ENCODE measurements around the gene FLACC1.
"Not testable (repeated sequence)": the region's sequence is repeated elsewhere in the genome, so short reads cannot be mapped to it uniquely, and the experiment has no call there.

Gene FLACC1

GRCh38 chr2:201348758-201349157, 8.4 kb downstream of the FLACC1 start:
- DNase-seq (ENCODE audit: low read depth): no peak

DNA sequence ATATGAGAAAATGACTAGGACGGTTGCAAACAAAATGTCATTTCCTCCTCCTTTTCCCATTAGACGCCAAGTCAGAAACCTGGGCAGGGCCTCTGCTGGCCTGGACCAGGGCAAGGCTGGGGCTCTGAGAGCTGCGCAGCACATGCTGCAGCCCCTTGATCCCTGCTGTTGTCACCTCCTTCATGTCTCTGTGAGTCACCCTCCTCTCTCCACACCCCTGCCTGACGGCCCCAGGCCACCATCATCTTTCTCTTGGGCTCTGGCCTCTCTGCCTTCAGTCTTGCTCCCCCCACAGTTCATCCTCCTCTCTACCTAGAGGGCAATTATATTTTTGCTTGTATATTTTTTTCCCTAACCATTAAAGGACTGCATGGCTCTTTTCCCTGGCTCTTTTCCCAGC, 10.0 kb downstream of the FLACC1 start:
- no peak for DNase-seq (ENCODE audit: low read depth)

DNA sequence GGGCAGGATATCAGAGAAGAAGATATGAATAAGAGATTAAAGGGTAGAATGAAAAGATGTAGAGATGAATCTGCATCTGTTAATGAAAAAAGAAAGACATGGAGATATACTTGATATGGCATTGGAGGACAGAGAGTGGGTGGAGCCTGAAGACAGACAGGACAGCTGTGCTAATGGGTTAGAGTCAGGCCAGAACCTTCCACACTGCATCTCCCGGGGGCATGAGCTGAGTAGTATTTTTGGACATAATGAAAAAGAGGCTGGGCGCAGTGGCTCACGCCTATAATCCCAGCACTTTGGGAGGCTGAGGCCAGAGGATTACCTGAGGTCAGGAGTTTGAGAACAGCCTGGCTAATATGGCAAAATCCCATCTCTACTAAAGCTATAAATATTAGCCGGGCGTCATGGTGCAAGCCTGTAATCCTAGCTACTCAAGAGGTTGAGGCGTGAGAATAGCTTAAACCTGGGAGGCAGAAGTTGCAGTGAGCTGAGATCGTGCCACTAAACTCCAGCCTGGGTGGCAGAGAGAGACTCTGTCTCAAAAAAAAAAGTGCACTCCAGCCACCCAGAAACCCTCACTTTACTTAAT, 11.4 kb downstream of the FLACC1 start:
- DNase-seq (ENCODE audit: low read depth): no peak

- no peak for DNase-seq (ENCODE audit: low read depth)
Measured at GRCh38 chr2:201344663-201345366, 12.3 kb downstream of the FLACC1 start.

DNA sequence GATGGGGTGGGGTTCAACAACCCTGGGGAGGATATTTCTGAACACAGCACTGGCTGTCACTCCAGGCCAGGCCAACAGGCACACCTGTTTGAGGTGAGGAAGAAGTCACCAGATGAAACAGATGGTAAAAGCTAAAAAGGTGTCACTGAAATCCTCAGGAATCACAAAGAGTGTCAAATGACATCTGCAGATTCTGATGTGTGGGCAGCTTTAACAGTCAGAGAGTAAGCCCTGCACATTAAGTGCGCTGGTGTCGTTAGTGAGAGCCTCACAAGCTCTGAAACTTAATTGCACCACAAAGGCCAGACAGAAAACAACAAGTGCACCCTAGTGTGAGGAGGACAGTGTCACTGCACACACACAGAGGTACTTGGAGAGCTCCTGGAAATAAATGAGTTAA, 13.6 kb downstream of the FLACC1 start:
- DNase-seq (ENCODE audit: low read depth): no peak

- no peak for DNase-seq (ENCODE audit: low read depth)
Measured at GRCh38 chr2:201342923-201343322, 14.2 kb downstream of the FLACC1 start.

DNA sequence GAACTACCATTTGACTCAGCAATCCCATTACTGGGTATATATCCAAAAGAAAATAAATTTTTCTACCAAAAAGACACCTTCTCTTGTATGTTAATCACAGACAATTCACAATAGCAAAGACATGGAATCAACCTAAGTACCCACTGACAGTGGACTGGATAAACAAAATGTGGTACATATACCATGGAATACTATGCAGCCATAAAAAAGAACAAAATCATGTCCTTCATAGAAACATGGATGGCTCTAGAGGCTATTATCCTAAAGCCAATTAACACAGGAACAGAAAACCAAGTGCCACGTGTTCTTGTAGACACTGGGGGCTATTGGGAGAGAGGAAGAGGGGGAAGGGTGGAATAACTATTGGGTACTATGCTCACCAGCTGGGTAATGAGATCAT, 27.7 kb downstream of the FLACC1 start:
- DNase-seq (ENCODE audit: low read depth): no peak

GRCh38 chr2:201327678-201328077, 29.5 kb downstream of the FLACC1 start:
- no peak for DNase-seq (ENCODE audit: low read depth)

DNA sequence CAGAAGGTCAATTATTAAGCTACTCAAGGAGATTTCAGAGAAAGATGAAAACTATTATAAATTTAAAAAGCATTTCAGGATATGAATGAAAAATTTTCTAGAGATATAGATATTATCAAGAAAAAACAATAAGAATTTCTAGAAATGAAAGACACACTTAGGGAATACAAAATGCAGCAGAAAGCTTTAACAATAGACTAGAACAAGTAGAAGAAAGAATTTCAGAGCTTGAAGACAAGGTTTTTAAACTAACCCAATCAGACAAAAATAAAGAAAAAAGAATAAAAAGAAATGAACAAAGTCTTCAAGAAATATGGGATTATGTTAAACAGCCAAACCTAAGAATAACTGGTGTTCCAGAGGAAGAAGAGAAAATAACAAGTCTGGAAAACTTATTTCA, 34.4 kb downstream of the FLACC1 start:
- DNase-seq (ENCODE audit: low read depth): no peak

DNA sequence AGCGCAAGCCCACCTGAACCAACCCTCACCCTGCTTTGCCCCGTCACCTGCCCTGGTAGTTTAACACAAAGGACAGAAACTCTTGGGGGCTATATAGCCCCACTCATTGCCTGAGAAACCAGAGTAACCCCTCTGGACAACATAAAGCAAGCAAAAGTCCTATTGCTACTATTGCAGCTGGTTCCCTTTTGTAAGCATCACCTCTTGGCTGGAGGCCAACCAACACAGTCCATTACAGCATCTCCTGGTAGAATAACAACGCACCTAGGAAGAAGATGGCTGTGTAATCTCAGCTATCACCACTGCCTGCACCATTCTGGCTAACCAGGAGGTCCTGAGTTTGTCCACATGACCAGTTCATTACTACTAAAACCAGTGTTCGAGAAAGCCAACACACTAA, 36.4 kb downstream of the FLACC1 start:
- no peak for DNase-seq (ENCODE audit: low read depth)

- no peak for DNase-seq (ENCODE audit: low read depth)
Measured at GRCh38 chr2:201320257-201320656, 36.9 kb downstream of the FLACC1 start.

GRCh38 chr2:201319511-201319910, 37.6 kb downstream of the FLACC1 start:
- DNase-seq (ENCODE audit: low read depth): no peak

- no peak for DNase-seq (ENCODE audit: low read depth)
Measured at GRCh38 chr2:201313362-201313761, 43.8 kb downstream of the FLACC1 start.

DNA sequence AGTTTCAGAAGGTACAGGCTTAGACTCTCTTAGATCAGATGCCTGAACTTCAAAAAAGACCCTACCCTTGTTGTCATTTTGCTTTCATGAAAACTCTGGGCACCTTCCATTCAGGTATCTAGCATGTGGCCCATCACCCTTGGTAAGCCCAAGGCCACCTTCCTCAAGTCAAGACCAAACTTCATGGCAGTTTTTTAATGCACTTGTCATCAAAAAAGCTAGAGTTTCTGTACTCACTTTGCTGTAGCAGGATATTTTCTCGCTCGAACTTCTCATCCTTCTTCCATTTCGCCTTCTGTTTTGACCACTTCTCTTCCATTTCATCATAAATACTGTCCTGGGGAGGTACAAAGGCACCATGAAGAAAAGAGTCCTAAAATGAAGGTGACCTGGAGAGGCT, 48.2 kb downstream of the FLACC1 start:
- DNase-seq (ENCODE audit: low read depth): no peak

DNA sequence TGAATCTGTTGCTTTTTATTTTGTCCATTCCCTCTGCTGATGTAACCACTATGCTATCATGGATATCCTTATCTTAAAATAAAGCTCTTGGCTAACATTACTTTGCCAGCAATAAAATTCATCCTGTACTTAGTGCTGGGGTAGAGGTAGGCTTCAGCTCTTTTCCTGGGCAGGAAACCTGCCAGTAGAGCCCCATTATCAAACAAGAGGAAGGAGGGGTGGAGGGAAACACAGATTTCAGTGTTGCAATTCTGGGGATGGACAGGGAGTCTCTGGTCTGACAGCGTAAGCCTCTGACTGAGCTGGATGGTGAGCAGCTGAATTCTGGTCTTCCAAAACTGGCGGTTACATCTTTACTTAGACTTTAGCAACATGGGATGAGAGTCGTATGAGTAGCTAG, 49.3 kb downstream of the FLACC1 start:
- DNase-seq (ENCODE audit: low read depth): no peak

GRCh38 chr2:201299929-201300328, 57.2 kb downstream of the FLACC1 start:
- not testable (repeated sequence) for DNase-seq (ENCODE audit: low read depth)

DNA sequence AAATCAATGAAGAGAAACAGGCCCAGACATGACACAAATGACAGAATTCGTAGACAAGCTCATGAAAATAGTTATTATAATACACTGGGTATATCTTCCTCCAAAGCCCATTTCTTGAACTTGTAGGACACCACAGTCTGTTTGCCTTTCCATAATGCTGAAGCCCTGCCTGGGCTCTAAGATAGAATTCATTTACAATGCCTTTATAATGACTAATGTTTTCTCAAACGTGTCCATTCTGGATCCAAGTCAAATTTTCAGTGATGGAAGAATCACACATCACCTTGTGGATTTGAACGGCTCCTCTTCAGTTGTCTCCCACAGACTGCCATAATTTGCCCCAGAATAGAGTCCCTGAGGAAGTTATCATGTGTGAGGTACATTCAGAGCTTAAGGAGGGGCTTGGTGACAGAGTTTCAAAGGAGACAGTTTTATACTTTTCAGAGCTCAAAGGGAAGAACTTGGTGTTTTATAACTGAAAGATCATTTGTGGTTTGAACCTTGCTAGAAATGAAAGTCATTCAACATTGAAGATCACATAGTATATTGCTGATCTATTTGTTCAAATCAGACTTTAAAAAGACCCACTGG, 58.6 kb downstream of the FLACC1 start:
- DNase-seq (ENCODE audit: low read depth): no peak

GRCh38 chr2:201290457-201291148, 66.5 kb downstream of the FLACC1 start:
- not testable (repeated sequence) for DNase-seq (ENCODE audit: low read depth)

- DNase-seq (ENCODE audit: low read depth): no peak
Measured at GRCh38 chr2:201285499-201285898, 71.6 kb downstream of the FLACC1 start.

GRCh38 chr2:201280191-201281040, 76.7 kb downstream of the FLACC1 start:
- DNase-seq (ENCODE audit: low read depth): no peak

GRCh38 chr2:201279079-201279478, 78.1 kb downstream of the FLACC1 start:
- no peak for DNase-seq (ENCODE audit: low read depth)

DNA sequence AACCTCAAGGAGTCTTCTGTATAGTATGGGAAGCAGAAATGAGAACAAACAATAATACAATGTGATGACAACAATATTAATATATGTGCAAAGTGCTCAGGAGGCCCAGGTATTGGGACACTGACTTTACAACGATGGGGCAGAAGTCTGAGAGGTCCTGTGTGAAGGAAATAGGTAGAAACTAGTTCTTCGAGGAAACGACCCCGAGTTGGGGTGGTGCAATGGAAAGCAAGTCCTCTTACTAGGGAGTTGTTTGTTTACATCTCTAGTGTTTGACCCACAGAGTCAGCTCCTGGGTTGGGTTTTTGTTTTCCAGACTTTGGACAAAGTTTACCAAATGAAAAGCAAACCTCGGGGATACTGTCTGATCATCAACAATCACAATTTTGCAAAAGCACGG, 80.6 kb downstream of the FLACC1 start:
- DNase-seq (ENCODE audit: low read depth): no peak

Measured in stromal cell of bone marrow (primary cell).